HG03457 (cell line): Measurements from ENCODE around the gene SNX13.
"Not testable (repeated sequence)": the region's sequence is repeated elsewhere in the genome, so short reads cannot be mapped to it uniquely, and the experiment has no call there.

Source experiments
- ATAC-seq: cut with Tn5 transposase; IDR thresholded peaks from one replicate; pipeline ENCODE4 v1.9.1; 2021; ENCODE audit warnings: moderate number of reproducible peaks; ENCODE audit not compliant: unreplicated experiment

SNX13 gene

GRCh38 chr7:17913250-17913649 lies 27.0 kb downstream of the SNX13 start:
- no peak for ATAC-seq

GRCh38 chr7:17912536-17913235 lies 27.6 kb downstream of the SNX13 start:
- no peak for ATAC-seq

DNA sequence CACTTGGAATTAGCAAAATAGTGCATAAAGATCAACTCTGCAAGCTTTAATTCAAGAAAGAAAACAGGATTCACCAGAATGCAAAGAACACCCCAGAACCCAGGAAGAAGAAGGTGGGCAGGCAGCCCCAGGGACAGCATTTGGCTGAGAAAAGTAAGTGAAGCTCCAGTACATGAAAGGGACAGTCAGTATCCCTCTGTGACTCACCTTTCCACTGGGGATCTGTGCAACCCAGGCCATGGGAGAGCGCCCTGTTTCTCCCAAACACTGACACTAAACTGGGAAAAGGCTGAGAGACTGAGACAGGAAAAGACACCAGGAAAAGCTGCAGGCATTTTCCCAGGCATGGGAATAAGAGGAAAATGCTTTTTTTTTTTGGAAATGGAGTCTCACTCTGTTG lies 28.2 kb downstream of the SNX13 start:
- no peak for ATAC-seq

GRCh38 chr7:17910377-17910776 lies 29.9 kb downstream of the SNX13 start:
- no peak for ATAC-seq

- not testable (repeated sequence) for ATAC-seq
Observed at GRCh38 chr7:17909310-17909709, 31.0 kb downstream of the SNX13 start.

GRCh38 chr7:17907014-17907413 lies 33.3 kb downstream of the SNX13 start:
- ATAC-seq = no peak

DNA sequence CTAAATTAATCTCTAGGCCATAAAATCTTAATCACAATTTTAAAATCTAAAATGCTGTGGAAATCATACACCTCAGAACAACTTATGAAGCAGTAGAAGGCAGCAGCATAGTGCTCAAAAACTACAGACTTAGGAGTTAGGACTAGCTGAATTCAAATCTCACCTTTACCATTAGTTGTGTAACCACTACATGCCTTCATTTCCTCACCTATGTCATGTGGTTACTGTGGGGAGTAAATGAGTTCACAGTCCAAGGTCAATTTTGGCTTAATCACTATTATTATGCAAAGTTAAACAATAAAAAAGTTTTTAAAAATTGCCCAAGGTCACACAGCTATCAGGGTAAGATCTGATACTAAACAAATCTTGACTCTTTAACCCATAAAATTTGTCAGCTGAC lies 37.0 kb downstream of the SNX13 start:
- no peak for ATAC-seq

DNA sequence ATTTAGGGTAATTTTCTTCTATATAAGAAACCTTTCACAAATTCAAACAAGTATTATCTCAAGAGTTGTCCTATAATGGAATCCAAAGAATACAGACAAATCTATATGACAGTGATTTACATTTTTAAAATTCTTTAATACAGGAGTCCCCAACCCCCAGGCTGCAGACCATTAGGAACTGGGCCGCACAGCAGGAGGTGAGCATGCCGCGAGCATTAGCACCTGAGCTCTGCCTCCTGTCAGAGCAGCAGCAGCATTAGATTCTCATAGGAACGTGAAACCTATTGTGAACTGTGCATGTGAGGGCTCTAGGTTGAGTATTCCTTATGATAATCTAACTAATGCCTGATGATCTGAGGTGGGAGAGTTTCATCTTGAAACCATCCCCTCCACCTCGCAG lies 37.7 kb downstream of the SNX13 start:
- ATAC-seq = no peak

DNA sequence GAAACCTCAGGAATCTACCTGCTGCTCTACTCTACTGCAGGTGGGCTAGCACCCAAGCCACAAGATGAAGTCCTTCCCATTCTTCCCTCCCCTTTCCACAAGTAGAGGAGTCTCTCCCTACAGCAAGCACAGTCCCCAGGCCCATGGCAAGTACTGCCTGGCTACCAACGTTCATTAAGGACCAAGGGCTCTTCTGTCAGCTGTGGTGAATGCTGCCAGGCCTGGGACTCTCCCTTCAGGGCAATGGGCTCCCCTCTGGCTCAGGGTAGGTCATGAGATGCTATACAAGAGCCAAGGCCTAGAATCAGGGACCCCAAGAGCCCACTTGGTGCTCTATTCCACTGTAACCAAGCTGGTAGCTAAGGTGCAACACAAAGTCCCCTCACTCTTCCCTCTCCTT lies 39.8 kb downstream of the SNX13 start:
- no peak for ATAC-seq

DNA sequence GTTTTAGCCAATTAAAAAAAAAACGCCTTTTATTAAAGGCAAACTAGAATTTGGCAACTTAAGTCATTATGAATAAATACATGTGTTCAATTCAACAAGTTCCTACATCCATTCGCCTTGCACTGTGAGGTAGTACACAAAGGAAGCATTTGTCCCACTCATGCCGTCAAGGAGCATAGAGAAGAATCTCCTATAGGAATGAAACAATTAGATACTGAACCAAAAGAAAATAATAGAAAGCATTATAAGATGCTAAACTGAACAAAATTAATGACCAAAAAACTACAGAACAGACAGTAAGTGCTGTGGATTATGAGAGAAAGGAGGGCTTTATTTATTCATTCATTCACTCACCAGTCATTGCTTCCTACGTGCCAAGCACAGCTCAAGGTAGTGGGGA lies 42.2 kb downstream of the SNX13 start:
- no peak for ATAC-seq

DNA sequence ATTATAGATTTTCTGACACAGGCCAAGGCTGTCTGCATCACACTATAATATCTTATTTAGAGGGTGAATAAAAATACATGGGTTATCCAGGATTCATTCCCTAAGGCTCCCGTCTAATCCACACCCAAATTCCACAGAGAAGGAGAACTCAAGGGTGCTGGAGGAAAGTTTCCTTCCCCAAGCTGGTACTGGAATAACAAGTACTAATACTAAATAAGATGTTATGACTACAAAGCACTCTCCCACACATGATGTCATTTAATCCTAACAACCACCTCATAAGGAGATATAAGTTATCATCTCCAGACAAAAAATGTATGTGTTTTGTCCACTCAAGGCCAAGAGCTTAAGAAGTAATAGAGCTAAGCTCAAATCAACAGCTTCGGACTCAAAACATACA lies 53.0 kb downstream of the SNX13 start:
- no peak for ATAC-seq

DNA sequence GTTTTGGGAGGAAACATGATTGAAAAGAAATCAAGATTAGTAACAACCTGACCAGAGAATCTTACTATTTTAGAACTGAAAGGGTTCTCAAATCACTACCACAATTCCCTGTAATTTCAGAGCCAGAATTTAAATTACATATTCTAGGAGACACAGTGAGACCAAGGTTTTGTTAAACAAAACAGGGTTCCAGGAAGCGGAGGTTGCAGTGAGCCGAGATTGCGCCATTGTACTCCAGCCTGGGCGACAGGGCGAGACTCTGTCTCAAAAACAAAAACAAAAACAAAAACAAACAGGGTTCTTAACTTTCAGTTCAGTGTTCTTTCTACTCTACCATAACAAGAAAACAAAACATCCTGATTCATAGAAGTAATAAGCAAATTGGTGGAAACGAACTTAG lies 57.6 kb downstream of the SNX13 start:
- ATAC-seq = no peak

DNA sequence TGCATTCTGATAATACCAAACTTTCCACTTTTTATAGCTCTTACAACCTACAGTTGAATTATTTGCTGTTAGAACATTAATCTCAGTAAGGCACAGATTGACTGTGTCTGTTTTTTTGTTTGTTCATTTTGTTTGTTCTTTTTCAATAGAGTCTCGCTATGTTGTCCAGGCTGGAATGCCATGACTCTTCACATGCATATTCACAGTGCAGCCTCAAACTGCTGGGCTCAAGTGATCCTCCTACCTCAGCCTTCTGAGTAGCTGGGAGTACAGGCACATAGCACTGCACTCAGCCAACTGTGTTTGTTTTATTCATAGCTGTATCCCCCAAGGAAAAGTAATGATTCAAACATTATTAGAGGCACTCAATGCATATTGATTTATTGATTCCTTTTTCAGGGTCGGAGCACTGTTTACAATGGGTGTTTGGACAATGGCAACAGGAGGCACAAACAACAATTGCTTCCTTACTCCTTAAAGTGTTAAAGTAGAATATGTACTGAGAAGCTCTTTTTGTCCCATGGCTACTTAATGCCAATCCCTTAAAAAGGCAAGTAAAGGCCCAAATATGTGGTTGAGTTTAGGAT lies 61.1 kb downstream of the SNX13 start:
- no peak for ATAC-seq

DNA sequence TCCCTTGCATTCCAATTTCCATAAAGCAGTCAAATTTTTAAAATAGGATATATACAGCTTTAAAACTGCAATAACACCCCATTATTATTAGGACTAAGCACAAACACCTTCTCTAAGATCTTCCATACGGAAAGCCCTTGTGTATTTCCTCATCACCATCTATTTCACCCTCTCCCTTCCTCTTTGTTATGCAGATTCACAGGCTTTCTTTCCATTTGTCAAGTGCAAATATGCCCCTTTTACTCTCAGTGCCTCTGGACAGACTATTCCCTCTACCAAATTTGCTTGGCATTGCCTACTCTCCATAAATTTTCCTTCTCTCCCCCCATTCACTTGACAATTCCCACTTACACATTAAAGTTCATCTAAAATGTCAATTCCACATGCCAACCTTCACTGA lies 61.7 kb downstream of the SNX13 start:
- ATAC-seq = no peak

DNA sequence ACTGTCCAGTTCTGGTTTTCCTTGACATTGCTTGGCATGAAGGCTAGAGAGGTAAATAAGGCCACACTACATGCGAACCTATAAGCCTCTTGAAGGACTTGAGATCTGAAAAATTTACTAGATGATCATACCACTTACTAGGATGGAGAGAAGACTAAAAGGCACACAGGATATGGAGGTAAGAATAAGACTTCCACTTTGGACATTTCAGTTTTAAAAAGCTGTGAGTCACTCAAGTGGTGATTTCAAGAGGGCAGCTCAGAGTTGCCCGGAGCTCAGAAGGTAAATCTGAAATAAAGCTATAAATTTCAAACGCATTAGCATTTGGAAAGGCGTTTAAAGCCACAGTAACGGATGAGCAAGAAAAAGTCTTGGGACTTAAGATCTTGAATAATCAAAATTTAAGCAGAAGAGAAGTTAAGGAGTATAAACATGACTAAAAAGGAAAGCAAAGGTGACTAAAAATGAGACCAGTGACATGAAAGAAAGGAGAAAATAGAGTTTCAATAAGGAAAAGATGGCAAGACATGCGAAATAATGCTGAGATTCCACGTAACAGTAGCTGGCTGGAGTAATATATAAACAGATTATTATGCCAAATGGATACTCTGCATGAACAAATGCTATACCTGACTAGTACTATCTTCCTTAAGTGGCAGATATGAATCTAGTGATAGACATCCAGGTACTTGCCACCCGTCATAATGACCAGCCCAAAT lies 68.3 kb downstream of the SNX13 start:
- ATAC-seq = no peak

DNA sequence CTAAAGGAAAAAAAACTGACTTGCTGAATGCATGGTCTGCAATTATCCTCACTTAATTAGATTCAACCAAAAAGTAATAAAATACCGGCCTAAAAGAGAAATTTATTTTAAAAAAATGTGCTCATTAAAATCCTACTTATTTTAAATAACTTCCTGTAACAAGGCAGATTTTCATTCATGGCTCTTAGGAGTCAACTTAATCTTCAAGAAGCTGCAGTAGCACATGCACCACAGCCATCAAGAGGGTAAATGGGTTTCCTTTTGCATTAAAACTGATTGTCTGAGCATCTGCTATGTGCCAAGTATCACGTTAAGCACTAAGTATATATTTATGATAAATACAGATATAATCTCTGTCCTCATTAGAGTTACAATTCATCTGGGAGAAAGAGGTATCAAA lies 69.9 kb downstream of the SNX13 start:
- ATAC-seq = no peak

DNA sequence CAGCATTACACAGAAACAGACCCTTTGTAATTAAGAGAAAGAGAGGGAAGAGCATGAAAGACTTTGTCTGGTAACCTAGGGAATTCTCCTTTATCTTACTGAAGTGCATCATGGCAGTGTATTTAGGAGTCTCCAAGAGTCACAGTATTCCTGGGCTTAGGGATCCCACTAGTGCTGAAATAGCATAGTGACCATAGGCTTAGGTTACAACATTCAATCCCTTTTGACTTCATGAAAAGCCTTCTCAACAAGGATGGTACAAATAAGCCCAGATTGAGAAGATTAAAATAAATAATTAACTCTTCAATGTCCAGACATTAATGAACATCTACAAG lies 76.5 kb downstream of the SNX13 start:
- ATAC-seq = no peak

DNA sequence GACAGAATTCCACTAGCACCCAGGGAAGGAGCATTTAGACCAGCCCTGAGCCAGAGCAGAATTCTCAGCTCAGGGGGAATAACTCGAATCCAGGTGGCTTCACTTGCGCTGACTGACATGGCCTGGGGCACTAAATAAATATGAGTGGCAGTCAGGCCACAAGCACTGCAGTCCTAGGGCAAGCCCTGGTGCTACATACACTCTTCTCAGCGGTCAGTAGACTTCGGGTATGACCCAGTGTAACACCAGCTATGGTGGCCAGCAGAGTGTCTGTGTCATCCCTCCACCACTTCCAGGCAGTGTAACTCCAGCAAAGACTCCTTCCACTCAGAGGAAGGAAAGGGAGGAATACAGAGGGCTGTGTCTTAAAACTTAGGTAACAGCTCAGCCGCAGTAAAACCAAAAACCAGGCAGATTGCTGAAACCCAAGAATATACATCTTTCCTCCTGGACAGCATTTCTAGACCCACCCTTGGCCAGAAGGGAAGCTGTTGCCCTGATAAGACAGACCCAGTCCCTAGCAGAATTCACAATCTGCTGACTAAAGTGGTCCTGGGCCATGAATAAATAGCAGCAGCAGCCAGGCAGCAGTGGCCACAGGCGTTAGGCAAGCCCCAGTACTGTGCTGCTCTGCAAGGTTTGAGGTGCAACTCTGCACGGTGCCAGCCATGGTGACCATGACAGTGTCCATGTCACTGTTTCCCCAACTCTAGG lies 77.0 kb downstream of the SNX13 start:
- no peak for ATAC-seq

DNA sequence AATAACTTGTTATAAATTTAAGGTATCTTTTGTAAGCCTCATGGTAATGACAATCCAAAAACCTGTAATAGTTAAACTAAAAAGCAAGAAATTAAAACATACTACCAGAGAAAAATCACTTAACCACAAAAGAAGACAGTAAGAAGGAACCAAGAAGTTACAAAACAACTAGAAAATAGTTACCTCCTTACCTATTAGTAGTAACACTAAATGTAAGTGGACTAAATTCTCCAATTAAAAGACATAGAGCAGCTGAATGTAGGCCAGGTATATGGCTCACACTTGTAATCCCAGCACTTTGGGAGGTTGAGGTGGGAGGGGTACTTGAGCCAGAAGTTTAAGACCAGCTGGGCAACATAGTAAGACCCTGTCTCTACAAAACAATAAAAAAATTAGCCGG lies 84.0 kb downstream of the SNX13 start:
- no peak for ATAC-seq

DNA sequence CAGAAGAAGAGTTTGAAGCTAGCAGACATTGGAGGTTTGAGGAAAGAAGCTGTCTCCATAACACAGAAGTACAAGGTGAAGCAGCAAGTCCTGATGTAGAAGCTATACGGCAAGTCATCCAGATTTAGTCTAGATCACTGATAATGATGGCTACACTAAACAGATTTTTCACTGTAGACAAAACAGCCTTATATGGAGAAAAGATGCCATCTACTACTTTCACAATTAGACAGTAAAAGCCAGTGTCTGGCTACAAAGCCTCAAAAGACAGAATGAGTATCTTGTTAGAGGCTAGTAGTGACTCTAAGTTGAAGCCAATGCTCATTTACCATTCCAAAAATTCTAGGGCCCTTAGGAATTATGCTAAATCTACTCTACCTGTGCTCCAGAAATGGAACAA lies 85.1 kb downstream of the SNX13 start:
- no peak for ATAC-seq

DNA sequence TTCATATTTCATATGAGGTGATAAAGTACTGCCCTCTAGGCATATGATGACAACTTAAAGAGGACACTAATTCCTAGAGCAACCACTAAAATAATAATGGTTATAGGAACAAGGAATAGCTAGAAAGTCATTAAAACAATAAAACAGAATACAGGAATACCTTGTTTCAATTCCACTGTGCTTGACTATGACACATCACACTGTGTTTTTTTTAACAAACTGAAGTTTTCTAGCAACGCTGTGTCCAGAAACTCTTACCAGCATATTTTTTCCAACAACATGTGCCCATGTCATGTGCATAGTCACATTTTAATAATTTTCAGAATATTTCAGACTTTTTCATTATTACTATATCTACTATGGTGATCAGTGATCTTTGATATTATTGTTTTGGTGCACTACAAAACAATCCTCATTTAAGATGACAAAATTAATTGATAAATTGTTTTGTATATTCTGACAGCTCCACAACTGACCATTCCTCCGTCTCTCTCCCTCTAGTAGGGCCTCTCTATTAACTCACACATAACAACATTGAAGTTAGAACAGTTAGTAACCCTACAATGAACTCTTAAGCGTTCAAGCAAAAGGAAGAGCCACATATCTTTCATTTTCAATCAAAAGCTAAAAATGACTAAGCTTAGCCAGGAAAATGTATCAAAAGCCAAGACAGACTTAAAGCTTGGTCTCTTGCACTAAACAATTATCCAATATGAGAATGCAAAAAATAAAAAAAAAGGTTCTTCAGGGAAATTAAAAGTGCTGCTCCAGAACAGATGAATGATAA lies 85.8 kb downstream of the SNX13 start:
- ATAC-seq = no peak
